ENCODE results near the gene DLD. TPM values are rescaled to one million over a fixed set of nuclear protein-coding genes. Genes with fewer than 3 reads are reported as not detected.

DLD gene
- total and polyA plus RNA-seq, 9 of the 15 experiments (the other 6 are each of a cell fraction or from before 2014, with no cell fraction given): 130 to 639 (median 247) TPM

DNA sequence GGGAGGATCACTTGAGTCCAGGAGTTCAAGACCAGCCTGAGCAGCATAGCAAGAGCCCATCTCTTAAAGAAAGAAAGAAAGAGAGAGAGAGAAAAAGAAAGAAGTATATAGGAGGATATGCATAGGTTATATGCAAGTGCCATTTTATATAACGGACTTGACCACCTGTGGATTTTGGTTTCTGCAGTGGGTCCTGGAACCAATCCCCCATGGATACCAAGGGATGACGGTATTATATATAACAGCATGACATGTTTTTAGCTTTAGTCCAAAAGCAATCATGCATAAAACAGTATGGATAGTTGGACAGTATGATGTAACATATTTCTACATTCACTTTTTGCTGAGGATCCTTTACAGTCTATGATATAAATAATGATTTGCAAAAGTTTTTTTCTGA, 45.3 kb downstream of the DLD start:
- Histone ChIP-seq H3K9me3 (replicated peaks; ENCODE audit: control insufficient read depth, insufficient read depth, low read depth, low read length) (no peaks in the 10 kb centered on the region), H2AFZ (ENCODE audit: low read depth, low read length) (no peak overlapping the region), H3K27me3 (ENCODE audit: control insufficient read depth in 2 of 2, insufficient read depth in 2 of 2, low read length in 2 of 2) (no peaks in the 10 kb centered on the region), H3K36me3 (ENCODE audit: control insufficient read depth, insufficient read depth, low read length) (peaks cover 72% of the 10 kb centered on the region), H3K9me1 (ENCODE audit: control insufficient read depth, insufficient read depth, low read length) (no peaks in the 10 kb centered on the region), H3K4me2 (ENCODE audit: insufficient read depth, low read length) (no peak overlapping the region), H3K4me1 (replicated peaks in 1 of 2; ENCODE audit: control insufficient read depth in 2 of 2, insufficient read depth in 2 of 2, low read length in 2 of 2) (no peaks in the 10 kb centered on the region), H3K9ac (ENCODE audit: insufficient read depth in 1 of 2, low read depth in 2 of 2, low read length in 2 of 2) (no peak overlapping the region), H4K20me1 (replicated peaks; ENCODE audit: control insufficient read depth, insufficient read depth, low read length) (no peaks in the 10 kb centered on the region), H3K27ac (ENCODE audit: extremely low read depth, low read depth, low read length) (no peak overlapping the region), H3K79me2 (ENCODE audit: control insufficient read depth, insufficient read depth, low read length) (no peaks in the 10 kb centered on the region), H3K4me3 (no peak overlapping the region)
- TF ChIP-seq, protein P1, sequence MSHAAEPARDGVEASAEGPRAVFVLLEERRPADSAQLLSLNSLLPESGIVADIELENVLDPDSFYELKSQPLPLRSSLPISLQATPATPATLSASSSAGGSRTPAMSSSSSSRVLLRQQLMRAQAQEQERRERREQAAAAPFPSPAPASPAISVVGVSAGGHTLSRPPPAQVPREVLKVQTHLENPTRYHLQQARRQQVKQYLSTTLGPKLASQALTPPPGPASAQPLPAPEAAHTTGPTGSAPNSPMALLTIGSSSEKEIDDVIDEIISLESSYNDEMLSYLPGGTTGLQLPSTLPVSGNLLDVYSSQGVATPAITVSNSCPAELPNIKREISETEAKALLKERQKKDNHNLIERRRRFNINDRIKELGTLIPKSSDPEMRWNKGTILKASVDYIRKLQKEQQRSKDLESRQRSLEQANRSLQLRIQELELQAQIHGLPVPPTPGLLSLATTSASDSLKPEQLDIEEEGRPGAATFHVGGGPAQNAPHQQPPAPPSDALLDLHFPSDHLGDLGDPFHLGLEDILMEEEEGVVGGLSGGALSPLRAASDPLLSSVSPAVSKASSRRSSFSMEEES (CRISPR knock-in tag; IDR thresholded peaks at IDR 0.05): no peak
- TF ChIP-seq CEBPB (tag; IDR thresholded peaks at IDR 0.05) (0 out of 2 replicates have a peak, but pooled peaks have one; percentile 8), POLR2AphosphoS2 (IDR thresholded peaks at IDR 0.05; ENCODE audit: low read length) (0 out of 2 replicates have a peak, but pooled peaks have one; percentile 52), RB1 (IDR thresholded peaks at IDR 0.05; ENCODE audit: low read depth) (no peak), CC2D1A (IDR thresholded peaks at IDR 0.05) (no peak), POLR2A (conservative IDR thresholded peaks at IDR 0.05) (0 out of 2 replicates have a peak, but pooled peaks have one; percentile 35), CEBPG (CRISPR knock-in tag; IDR thresholded peaks at IDR 0.05) (no peak), CEBPG (tag; conservative IDR thresholded peaks at IDR 0.05 in 1 of 2, IDR thresholded peaks at IDR 0.05 in 1 of 2) (0 out of 4 replicates have a peak, but pooled peaks of 1 of the 2 experiments have one; percentile 45)
- TF ChIP-seq, protein P2, sequence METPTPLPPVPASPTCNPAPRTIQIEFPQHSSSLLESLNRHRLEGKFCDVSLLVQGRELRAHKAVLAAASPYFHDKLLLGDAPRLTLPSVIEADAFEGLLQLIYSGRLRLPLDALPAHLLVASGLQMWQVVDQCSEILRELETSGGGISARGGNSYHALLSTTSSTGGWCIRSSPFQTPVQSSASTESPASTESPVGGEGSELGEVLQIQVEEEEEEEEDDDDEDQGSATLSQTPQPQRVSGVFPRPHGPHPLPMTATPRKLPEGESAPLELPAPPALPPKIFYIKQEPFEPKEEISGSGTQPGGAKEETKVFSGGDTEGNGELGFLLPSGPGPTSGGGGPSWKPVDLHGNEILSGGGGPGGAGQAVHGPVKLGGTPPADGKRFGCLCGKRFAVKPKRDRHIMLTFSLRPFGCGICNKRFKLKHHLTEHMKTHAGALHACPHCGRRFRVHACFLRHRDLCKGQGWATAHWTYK (CRISPR knock-in tag; IDR thresholded peaks at IDR 0.05): no peak
- in situ Hi-C loops (cut with MboI): no loop called here
- FAIRE-seq (no peak), DNase-seq (ENCODE audit: extremely low read depth in 1 of 4, low spot score in 3 of 4) (no peak), ATAC-seq (no peak)
- POLR2A ChIA-PET: interaction anchor here (0.7 kb wide), 2 partner anchors 19 to 30 kb away, joined by 3 read pairs; no protein-coding TSS in a partner anchor
- intact Hi-C loops (cut with micrococcal nuclease): no loop called here
- 94% methylated on average over 2 of the region's 2 CpGs for WGBS (ENCODE audit: insufficient coverage, low coverage, missing lambda C conversion rate)
- BruUV-seq (replicated peaks): no TSS peak
- CTCF ChIA-PET (ENCODE audit: low intra/inter-chr PET ratio): no interaction called here
